Colon (tissue), 2 donors: ENCODE results near the gene LY6G6D.

Experiments used
- FAIRE-seq: peaks from 2 replicates; lab custom pipeline; 2012; peaks lifted over from hg19 to GRCh38; lab: Jason Lieb, UNC
- donor health status: control.
- donor health status: control.

LY6G6D gene

GRCh38 chr6:31720196-31720770 lies 5.1 kb downstream of the LY6G6D start:
- FAIRE-seq = no peak

- no peak for FAIRE-seq
Measured at GRCh38 chr6:31721351-31722020, 6.3 kb downstream of the LY6G6D start, which contains the start of gene LY6G6C. LY6G6C (minus strand) TSS chr6:31721746; CDS start chr6:31721679, 67 bp downstream.

GRCh38 chr6:31722173-31722572 lies 7.0 kb downstream of the LY6G6D start:
- FAIRE-seq = no peak

DNA sequence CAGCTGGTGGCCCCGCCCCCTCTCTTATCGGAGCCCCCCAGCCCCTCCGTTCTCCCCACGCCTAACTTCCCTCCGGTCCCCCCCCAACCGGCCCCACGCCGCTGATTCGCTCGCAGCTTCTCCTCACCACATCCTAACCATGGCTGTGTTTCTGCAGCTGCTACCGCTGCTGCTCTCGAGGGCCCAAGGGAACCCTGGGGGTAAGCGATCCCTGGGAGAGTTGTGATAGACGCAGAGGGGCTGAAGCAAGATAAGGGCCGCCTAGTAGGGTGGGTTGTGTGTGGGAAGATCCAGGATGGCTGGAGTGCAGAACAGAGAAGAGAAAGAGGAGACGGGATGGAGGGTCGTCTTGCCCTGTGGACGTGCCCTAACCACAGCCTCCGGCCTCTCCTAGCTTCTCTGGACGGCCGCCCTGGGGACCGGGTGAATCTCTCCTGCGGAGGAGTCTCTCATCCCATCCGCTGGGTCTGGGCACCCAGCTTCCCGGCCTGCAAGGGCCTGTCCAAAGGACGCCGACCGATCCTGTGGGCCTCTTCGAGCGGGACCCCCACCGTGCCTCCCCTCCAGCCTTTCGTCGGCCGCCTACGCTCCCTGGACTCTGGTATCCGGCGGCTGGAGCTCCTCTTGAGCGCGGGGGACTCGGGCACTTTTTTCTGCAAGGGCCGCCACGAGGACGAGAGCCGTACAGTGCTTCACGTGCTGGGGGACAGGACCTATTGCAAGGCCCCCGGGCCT lies 8.3 kb downstream of the LY6G6D start, which contains the start of gene MPIG6B:
TSS of gene MPIG6B (plus strand) at position 129 of the 735 bp plus-strand sequence. CDS start at position 140, 11 bp downstream.
- FAIRE-seq = no peak

DNA sequence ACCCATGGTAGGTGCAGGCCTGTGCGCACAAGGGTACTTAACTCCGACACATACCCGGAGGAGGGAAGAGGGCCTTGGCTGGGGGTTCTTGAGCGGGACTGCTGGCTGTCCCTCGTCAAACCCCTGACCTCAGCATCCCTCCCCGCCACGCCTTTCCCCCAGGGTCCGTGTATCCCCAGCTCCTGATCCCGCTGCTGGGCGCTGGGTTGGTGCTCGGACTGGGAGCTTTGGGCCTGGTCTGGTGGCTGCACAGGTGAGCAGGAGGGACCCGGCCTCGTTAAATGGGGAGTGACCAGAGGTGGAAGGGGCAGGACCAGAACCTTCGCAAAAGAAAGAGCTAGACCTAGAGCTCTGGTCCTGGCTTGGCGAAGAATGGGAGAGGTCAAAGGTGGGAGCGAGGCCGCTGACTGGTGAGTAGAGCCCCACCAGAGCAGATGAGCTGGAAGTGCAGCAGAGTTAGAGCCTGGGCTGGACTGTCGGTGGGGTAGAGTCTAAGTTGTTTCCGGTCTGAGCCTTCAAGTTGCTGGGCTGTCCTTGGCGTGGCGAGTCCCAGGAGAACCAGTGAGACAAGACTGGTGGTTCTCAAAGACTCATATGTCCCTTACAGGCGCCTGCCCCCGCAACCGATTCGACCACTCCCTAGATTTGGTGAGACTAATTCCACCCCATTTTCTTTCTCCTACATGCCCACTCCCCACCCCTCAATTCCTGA lies 9.0 kb downstream of the LY6G6D start:
- no peak for FAIRE-seq

GRCh38 chr6:31725502-31726350 lies 10.6 kb downstream of the LY6G6D start:
- FAIRE-seq = no peak

DNA sequence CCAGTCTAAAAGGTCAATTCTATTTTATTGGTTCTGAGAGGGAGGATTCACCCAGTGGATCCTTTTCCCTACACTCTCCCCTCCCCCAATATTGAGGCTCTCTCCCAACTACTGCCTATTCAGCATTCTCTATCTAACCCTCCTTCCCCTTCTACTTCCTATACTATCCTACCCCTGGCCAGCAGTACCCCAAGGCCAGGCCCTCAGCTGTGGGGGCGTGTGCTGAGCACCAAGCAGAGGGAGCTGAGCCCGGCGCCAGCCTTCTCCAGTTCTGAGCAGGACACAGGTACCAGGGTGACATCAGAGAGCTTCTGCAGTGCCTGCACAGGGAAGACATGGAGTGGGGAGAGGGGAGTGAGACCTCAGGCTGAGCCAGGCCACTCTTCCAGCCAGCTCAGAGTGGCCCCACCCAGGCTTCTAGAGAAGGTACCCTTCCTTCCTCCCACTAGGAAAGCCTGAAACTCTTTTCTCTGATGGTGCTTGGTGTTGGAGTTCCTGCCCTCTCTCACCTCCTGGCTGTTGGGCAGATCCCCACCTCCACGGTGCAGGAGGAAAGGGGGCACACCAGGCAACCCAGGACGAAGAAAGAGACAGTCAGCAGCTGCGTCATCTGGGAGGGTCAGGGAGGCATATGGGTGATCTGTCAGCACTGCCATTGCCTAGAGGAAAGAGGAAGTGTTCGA lies 12.0 kb downstream of the LY6G6D start:
- no peak for FAIRE-seq

DNA sequence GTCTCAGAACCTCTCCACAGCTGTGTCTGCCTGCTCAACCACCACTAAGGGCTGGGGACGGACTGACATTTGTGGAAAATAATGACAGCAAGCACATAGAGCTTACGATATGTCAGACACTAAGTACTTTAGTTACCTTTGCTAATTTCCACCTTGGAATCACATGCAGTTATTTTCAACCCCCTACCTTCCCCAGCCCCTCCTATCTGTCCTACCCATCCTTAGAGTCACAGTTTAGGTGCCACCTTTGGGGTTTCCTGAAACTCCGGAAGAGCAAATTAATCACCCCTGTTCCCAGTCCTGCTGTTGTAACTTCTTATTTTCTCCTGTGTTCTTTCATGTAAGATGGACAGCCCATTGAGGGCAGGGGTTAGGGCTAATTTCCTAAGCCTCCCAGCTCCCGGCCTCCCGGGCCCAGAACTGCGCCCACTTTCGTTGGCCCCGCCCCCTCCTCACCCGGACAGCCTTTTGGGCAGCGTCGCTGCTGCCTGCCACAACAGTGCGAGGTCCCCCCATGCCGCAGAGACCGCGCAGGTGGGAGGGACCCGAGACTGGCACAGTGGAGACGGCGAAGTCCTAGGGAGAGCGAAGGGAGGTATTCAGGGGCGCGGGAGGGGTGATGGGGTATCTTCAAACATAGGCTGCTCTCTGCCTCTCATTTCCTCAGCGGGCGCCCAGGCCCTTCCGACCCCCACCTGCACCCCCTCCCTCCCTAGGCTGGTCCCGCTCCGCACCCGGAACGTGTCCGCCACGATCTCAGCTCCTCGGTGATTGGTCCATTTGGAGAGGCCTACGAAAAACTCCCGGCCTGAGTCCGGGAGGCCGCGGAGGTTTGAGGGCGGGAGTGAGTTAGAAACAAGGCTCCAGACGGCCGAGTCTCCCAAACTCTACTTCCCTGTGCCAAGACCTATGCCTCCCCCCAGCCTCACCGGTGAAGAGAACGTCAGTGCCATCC lies 12.8 kb downstream of the LY6G6D start:
- FAIRE-seq = no peak

DNA sequence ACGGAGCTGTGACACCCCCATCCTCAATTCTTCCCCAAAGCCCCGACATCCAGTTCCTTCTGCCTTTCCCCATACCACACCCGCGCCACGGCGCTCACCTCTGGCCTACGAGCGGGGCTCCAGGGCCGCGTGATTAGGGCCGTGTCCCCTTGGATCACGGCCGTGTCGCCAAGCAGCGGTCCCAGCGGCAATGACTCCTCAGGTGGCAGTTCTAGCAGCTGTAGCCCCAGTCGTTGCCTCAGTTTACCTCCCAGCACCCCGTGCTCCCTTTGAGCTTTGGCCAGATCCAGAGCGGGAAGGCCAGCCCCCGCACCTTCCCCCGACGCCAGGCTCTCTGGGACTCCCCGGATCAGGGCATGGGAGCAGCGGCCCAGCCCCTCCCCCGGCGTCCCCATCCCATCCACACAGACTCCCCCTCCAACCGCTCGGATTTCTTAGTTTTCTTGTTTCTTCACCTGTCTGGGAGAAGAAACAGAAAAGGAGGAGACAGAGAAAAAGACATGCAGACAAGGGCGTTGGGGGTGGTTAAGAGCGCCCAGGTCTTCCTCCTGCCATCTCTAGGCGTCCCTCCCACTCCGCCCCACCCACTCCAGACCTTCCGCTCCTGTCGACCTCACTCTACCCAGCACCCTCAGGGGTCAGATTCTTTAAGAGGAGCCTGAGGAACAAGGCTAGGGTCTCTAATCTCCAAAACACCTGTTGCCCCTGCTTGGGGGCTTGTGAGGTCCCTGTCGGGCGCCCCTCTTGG lies 13.8 kb downstream of the LY6G6D start, which contains the start of gene DDAH2:
TSS of gene DDAH2 (minus strand) at position 533 of the 748 bp plus-strand sequence. CDS start at position 395, 138 bp downstream.
- FAIRE-seq = no peak

DNA sequence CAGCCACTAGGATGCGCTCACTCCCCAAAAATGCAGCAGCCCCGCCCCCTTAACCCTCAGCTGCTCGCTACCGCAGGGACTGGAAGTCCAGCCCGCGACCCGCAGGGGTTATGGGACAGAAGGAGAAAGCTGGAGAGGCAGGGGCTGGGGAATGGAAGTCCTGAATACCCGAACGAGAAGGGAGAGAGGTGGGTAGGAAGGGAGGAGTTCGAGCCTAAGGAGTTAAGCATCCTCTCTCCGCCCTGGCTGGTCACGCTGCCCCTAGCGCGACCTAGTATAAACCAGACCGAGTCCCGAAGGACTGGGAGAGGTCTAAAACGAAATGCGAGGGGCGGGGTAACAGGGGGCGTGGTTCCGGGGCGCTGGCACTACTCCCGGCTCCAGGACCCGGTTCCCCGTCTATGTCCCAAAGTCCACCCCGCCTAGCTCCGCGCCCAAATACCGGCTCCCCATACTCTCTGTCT lies 14.4 kb downstream of the LY6G6D start:
- no peak for FAIRE-seq

GRCh38 chr6:31729979-31730630 lies 15.0 kb downstream of the LY6G6D start:
- no peak for FAIRE-seq

GRCh38 chr6:31730631-31731086 lies 15.5 kb downstream of the LY6G6D start:
- no peak for FAIRE-seq

DNA sequence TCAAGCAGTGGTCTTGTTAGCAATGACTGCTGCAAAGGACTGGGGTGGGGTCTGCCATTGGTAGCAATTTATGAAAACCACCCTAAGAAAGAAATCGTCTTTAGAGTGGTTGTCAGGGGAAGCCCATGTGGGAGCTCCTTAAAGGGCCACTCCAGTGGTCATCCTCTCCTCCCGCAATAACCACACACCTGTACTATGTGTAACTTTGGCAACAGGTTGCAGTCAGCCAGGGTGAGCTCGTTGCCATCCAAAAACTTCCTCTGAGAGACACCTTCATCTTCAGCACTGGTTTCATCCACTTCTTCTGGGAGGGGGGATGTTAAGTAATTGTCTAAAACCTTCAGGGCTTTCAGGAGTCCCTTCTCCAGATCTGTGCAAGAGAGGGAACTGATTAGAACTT lies 16.9 kb downstream of the LY6G6D start:
- no peak for FAIRE-seq

DNA sequence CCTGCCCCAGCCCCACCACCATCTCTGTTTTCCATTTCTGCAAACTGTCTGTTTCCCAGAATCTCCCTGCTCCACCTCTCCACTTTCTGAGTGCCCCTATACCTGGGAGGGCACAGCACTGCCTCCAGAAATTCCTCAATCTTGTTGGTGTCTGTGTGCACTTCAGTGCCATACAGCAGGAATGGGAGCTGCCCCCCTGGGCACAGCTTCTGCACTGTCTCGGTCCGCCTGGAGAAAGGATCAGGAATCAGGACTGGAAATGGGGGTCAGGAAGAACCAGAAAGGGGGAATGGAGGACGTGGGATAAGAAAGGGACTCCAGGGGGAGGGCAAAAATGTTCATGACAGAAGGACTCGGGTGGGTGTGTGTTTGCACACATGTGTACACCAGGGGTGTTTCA lies 18.6 kb downstream of the LY6G6D start:
- no peak for FAIRE-seq

DNA sequence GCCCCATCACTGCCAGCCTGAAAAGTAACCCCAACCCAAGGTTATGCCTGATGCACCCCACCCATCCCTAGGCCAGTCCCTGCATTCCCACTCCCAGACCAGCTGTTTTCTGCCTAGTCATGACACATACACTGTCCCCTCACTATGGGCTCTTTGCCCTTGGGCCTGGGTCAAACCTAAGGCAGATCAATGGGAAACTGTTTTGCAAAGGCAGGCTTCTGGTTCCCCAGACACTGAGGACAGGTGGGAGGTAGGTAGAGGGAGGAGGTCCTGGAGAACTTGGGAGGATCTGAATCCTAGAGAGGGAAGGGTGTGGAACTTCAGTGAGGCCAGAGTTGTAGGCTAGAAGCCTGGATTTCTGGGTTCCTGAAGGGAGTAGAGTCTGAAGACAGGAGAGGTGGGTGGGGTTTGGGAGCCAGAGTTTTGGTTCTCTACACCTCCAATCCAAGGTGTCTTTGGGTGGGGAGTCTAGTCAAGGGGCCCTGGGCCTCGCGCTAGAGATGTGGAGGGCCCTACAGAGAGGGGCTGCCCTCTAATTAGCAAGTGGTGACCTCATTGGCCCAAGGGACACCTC lies 19.2 kb downstream of the LY6G6D start:
- no peak for FAIRE-seq

DNA sequence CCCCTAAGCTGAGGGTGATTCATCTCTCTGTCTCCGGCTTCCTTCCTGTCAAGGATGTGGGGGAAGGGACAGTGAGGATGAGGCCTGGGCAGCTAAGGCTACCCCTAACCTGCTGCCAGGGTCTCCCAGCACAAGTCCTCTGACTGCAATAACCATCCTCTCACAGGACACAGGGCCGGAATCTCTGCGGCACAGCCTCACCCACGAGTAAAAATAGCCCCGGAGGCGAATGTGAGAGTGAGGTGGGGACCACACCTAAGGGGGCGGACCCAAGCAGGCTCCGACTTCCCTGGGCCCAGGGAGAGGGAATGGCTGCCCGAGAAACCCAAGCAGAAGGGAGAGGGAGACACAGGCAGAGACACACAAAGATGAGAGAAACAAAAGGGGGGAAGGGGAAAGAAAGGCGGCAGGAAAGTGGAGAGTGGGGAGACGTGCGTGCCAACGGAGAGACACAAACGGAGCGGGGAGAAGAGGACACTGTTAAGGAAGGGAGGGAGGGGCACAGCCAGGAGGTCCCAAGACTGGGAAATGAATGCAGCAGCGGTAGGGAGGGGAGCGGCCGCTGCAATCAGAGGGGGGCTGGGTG lies 19.8 kb downstream of the LY6G6D start:
- no peak for FAIRE-seq

- no peak for FAIRE-seq
Measured at GRCh38 chr6:31736021-31736767, 21.0 kb downstream of the LY6G6D start, which contains the start of gene CLIC1. CLIC1 (minus strand) TSS chr6:31736530; CDS start chr6:31736300, 230 bp downstream.
